ENCODE results near the gene ZBTB46. TPM values are rescaled to one million over a fixed set of nuclear protein-coding genes. Genes with fewer than 3 reads are reported as not detected.

The ZBTB46 gene
- total and polyA plus RNA-seq, 4 donors, result 0.79 to 12.1 (median 4.7) TPM

DNA sequence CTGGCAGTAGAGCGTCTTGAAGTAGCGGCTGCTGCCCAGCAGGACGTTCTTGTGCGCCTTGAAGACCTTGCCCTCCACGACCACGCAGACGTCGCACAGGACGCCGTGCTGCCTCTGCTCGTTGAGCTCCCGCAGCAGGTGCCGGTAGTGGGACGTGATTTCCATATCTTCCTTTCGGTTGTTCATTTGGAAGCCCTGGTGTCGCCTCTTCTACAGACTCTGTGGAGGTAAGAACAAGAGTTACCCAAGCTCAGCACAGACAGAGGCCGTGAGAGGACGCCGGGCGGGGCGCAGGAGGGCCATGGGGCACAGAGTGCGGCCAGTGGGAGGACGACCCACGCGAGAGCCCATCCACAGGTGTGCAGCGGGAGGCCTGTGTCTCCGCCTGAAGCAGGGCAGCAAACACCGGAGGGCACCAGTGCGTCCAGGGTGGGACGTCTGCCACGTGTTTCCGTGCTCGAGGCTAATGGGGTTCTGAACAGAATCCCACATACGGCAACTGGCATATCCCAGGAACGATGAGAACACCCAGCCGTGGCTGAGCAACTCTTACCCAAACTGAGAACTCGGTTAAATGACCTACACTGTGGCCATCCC lies 40.4 kb downstream of the ZBTB46 start:
- H3K36me3 ChIP-seq (ENCODE audit: control insufficient read depth in 4 of 4, insufficient read depth in 3 of 4, low read depth in 1 of 4, low read length in 3 of 4), result no peaks in the 10 kb centered on the region
- peaks cover 0 to 3% (median 1%) of the 10 kb centered on the region in 4 donors for H3K4me1 ChIP-seq (ENCODE audit: control insufficient read depth in 4 of 4, insufficient read depth in 4 of 4, low read length in 3 of 4)
- no peak for DNase-seq (ENCODE audit: low spot score)
- no peaks in the 10 kb centered on the region for H3K27me3 ChIP-seq (ENCODE audit: control insufficient read depth in 4 of 4, insufficient read depth in 4 of 4, low read length in 3 of 4)
- no peak for TF ChIP-seq HNF4G (IDR thresholded peaks at IDR 0.05)
- no peak for TF ChIP-seq JUND (IDR thresholded peaks at IDR 0.05)
- no peak for TF ChIP-seq TAF1 (conservative IDR thresholded peaks at IDR 0.05)
- TF ChIP-seq GABPA (IDR thresholded peaks at IDR 0.05 in 1 of 2, conservative IDR thresholded peaks at IDR 0.05 in 1 of 2), result no peak
- TF ChIP-seq RXRA (IDR thresholded peaks at IDR 0.05), result no peak
- TF ChIP-seq, protein P1, sequence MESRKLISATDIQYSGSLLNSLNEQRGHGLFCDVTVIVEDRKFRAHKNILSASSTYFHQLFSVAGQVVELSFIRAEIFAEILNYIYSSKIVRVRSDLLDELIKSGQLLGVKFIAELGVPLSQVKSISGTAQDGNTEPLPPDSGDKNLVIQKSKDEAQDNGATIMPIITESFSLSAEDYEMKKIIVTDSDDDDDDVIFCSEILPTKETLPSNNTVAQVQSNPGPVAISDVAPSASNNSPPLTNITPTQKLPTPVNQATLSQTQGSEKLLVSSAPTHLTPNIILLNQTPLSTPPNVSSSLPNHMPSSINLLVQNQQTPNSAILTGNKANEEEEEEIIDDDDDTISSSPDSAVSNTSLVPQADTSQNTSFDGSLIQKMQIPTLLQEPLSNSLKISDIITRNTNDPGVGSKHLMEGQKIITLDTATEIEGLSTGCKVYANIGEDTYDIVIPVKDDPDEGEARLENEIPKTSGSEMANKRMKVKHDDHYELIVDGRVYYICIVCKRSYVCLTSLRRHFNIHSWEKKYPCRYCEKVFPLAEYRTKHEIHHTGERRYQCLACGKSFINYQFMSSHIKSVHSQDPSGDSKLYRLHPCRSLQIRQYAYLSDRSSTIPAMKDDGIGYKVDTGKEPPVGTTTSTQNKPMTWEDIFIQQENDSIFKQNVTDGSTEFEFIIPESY (IDR thresholded peaks at IDR 0.05), result no peak
- no peak for TF ChIP-seq ATF3 (IDR thresholded peaks at IDR 0.05)
- H3K27ac ChIP-seq (ENCODE audit: low read depth in 1 of 2, low read length in 2 of 2), result no peak overlapping the region
- no peak overlapping the region for H3K9ac ChIP-seq (ENCODE audit: low read depth in 1 of 2, low read length in 2 of 2)
- H3K4me3 ChIP-seq (ENCODE audit: low read depth in 1 of 3, low read length in 3 of 3), result no peak overlapping the region
- 95% methylated on average over 37 of the region's 37 CpGs for WGBS
- H3K9me3 ChIP-seq (ENCODE audit: control insufficient read depth in 4 of 4, low read length in 3 of 4), result no peaks in the 10 kb centered on the region

- Histone ChIP-seq H3K9me3 (ENCODE audit: control insufficient read depth in 4 of 4, low read length in 3 of 4) (no peaks in the 10 kb centered on the region), H3K27me3 (ENCODE audit: control insufficient read depth in 4 of 4, insufficient read depth in 4 of 4, low read length in 3 of 4) (no peaks in the 10 kb centered on the region), H3K27ac (ENCODE audit: low read depth in 1 of 2, low read length in 2 of 2) (no peak overlapping the region), H3K36me3 (ENCODE audit: control insufficient read depth in 4 of 4, insufficient read depth in 3 of 4, low read depth in 1 of 4, low read length in 3 of 4) (no peaks in the 10 kb centered on the region), H3K4me1 (ENCODE audit: control insufficient read depth in 4 of 4, insufficient read depth in 4 of 4, low read length in 3 of 4) (peaks cover 0 to 3% (median 1%) of the 10 kb centered on the region in 4 donors), H3K9ac (ENCODE audit: low read depth in 1 of 2, low read length in 2 of 2) (no peak overlapping the region), H3K4me3 (ENCODE audit: low read depth in 1 of 3, low read length in 3 of 3) (no peak overlapping the region)
- TF ChIP-seq FOXA2 (IDR thresholded peaks at IDR 0.05) (no peak), CTCF (IDR thresholded peaks at IDR 0.05; ENCODE audit: low read depth, low read length, missing input control) (no peak), RXRA (IDR thresholded peaks at IDR 0.05) (no peak), RAD21 (IDR thresholded peaks at IDR 0.05) (no peak), YY1 (IDR thresholded peaks at IDR 0.05) (no peak)
- 93% methylated on average over 57 of the region's 57 CpGs for WGBS
- no peak for DNase-seq (ENCODE audit: low spot score)
Observed at GRCh38 chr20:63789836-63790571, 41.1 kb downstream of the ZBTB46 start.

DNA sequence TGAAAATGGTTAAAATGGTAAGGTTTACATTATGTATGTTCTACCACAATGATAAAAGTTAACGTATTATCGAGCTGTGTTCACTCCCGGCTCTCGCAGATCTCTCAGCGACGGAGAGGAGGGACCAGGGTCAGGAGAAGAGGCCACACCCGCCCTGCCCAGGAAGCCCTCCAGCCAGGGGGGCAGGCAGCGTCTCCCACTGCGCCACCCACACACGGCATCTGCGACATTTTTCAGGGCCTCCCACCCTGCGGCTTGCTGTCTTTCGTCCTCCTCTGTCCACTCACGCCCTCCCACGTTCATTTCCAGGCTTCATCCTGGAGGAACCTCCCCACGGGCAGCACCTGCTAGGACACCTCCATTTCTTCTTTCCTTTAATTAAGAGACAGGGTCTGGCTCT lies 43.3 kb downstream of the ZBTB46 start:
- WGBS, result 86% methylated on average over 16 of the region's 16 CpGs
- Histone ChIP-seq H3K9ac (ENCODE audit: low read depth in 1 of 2, low read length in 2 of 2) (no peak overlapping the region), H3K36me3 (ENCODE audit: control insufficient read depth in 4 of 4, insufficient read depth in 3 of 4, low read depth in 1 of 4, low read length in 3 of 4) (no peaks in the 10 kb centered on the region), H3K27me3 (ENCODE audit: control insufficient read depth in 4 of 4, insufficient read depth in 4 of 4, low read length in 3 of 4) (no peaks in the 10 kb centered on the region), H3K4me3 (ENCODE audit: low read depth in 1 of 3, low read length in 3 of 3) (no peak overlapping the region), H3K27ac (ENCODE audit: low read depth in 1 of 2, low read length in 2 of 2) (no peak overlapping the region), H3K4me1 (ENCODE audit: control insufficient read depth in 4 of 4, insufficient read depth in 4 of 4, low read length in 3 of 4) (peaks cover 0 to 3% (median 1%) of the 10 kb centered on the region in 4 donors), H3K9me3 (ENCODE audit: control insufficient read depth in 4 of 4, low read length in 3 of 4) (no peaks in the 10 kb centered on the region)
- no peak for DNase-seq (ENCODE audit: low spot score)
- TF ChIP-seq YY1 (IDR thresholded peaks at IDR 0.05) (no peak), NR2F2 (IDR thresholded peaks at IDR 0.05) (no peak), HNF4G (IDR thresholded peaks at IDR 0.05) (no peak), RXRA (IDR thresholded peaks at IDR 0.05) (no peak), JUND (IDR thresholded peaks at IDR 0.05) (no peak), SP1 (IDR thresholded peaks at IDR 0.05) (no peak), GABPA (IDR thresholded peaks at IDR 0.05 in 1 of 2, conservative IDR thresholded peaks at IDR 0.05 in 1 of 2) (no peak), CTCF (IDR thresholded peaks at IDR 0.05; ENCODE audit: low read depth, low read length, missing input control) (no peak), FOXA1 (IDR thresholded peaks at IDR 0.05) (no peak), FOXA2 (IDR thresholded peaks at IDR 0.05) (no peak), ATF3 (IDR thresholded peaks at IDR 0.05) (no peak), TAF1 (conservative IDR thresholded peaks at IDR 0.05) (no peak), RAD21 (IDR thresholded peaks at IDR 0.05) (no peak)
- TF ChIP-seq, protein P2, sequence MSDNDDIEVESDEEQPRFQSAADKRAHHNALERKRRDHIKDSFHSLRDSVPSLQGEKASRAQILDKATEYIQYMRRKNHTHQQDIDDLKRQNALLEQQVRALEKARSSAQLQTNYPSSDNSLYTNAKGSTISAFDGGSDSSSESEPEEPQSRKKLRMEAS (IDR thresholded peaks at IDR 0.05), result no peak
- TF ChIP-seq, protein P1 (IDR thresholded peaks at IDR 0.05), result no peak
